HepG2 (cell line): ENCODE results near the gene RAPGEF6.

Source experiments
- CTCF ChIP-seq: sonication (generic); formaldehyde crosslinking; IDR thresholded peaks from 2 replicates; pipeline ENCODE4 v1.5.0; 2020; ENCODE audit warnings: mild to moderate bottlenecking, missing genetic modification reagents, moderate library complexity
- FIP1L1 ChIP-seq: fragments of 200-400 bp; formaldehyde crosslinking; IDR thresholded peaks from 2 replicates; pipeline ENCODE4 v1.6.1; 2018; ENCODE audit warnings: low read depth, mild to moderate bottlenecking, low read length, moderate library complexity, borderline replicate concordance; ENCODE audit not compliant: insufficient read depth
- FOXA3 ChIP-seq: IDR thresholded peaks from 2 replicates; pipeline ENCODE4 v1.6.1; 2016; ENCODE audit warnings: missing genetic modification reagents, missing compliant biosample characterization
- HOXA7 ChIP-seq: sonication (generic); formaldehyde crosslinking; IDR thresholded peaks from 2 replicates; pipeline ENCODE4 v1.8.1; 2022; ENCODE audit warnings: mild to moderate bottlenecking, missing genetic modification reagents, moderate library complexity
- JARID2 ChIP-seq: sonication (generic); formaldehyde crosslinking; IDR thresholded peaks from 2 replicates; pipeline ENCODE4 v1.8.1; 2023; ENCODE audit warnings: missing genetic modification reagents, inconsistent platforms; ENCODE audit not compliant: insufficient replicate concordance
- POLR2AphosphoS5 ChIP-seq: IDR thresholded peaks from 2 replicates; pipeline ENCODE4 v1.6.1; 2012; ENCODE audit warnings: low read depth, low read length
- PRDM10 ChIP-seq: sonication (generic); formaldehyde crosslinking; IDR thresholded peaks from 2 replicates; pipeline ENCODE4 v1.4.0; 2020; ENCODE audit warnings: low read depth, missing genetic modification reagents
- SUZ12 ChIP-seq: fragments of 150-350 bp; IDR thresholded peaks from 2 replicates; pipeline ENCODE4 v1.6.1; 2014; ENCODE audit warnings: low read depth, low read length
- ZNF24 ChIP-seq: fragments of 450-650 bp; IDR thresholded peaks from 2 replicates; pipeline ENCODE4 v1.6.1; 2017; ENCODE audit warnings: antibody characterized with exemption, mild to moderate bottlenecking
- ZNF687 ChIP-seq: sonication (generic); formaldehyde crosslinking; IDR thresholded peaks from 2 replicates; pipeline ENCODE4 v1.5.1; 2020; ENCODE audit warnings: mild to moderate bottlenecking, missing genetic modification reagents, moderate library complexity
- ZNF841 ChIP-seq: sonication (generic); formaldehyde crosslinking; IDR thresholded peaks from 2 replicates; pipeline ENCODE4 v1.8.1; 2023; ENCODE audit warnings: missing genetic modification reagents, borderline replicate concordance
- TF ChIP-seq, protein P1 (sequence below): sonication (generic); IDR thresholded peaks from 2 replicates; pipeline ENCODE4 v1.6.1; 2016; ENCODE audit warnings: low read depth, borderline replicate concordance
- TF ChIP-seq, protein P2 (sequence below): sonication (generic); formaldehyde crosslinking; IDR thresholded peaks from 2 replicates; pipeline ENCODE4 v1.4.0; 2020; ENCODE audit warnings: mild to moderate bottlenecking, missing genetic modification reagents
- TF ChIP-seq, protein P3 (sequence below): sonication (generic); formaldehyde crosslinking; IDR thresholded peaks from 2 replicates; pipeline ENCODE4 v1.9.0; 2021; ENCODE audit warnings: missing genetic modification reagents, borderline replicate concordance

- TF ChIP-seq, protein P1, sequence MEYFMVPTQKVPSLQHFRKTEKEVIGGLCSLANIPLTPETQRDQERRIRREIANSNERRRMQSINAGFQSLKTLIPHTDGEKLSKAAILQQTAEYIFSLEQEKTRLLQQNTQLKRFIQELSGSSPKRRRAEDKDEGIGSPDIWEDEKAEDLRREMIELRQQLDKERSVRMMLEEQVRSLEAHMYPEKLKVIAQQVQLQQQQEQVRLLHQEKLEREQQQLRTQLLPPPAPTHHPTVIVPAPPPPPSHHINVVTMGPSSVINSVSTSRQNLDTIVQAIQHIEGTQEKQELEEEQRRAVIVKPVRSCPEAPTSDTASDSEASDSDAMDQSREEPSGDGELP: no peak
- TF ChIP-seq CTCF (CRISPR knock-in tag): no peak
- no peak for TF ChIP-seq HOXA7 (CRISPR knock-in tag)
- TF ChIP-seq ZNF841 (CRISPR knock-in tag): no peak
- no peak for TF ChIP-seq POLR2AphosphoS5
- no peak for TF ChIP-seq ZNF24
- TF ChIP-seq, protein P2, sequence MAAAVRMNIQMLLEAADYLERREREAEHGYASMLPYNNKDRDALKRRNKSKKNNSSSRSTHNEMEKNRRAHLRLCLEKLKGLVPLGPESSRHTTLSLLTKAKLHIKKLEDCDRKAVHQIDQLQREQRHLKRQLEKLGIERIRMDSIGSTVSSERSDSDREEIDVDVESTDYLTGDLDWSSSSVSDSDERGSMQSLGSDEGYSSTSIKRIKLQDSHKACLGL: no peak
- no peak for TF ChIP-seq JARID2 (CRISPR knock-in tag)
- TF ChIP-seq, protein P3, sequence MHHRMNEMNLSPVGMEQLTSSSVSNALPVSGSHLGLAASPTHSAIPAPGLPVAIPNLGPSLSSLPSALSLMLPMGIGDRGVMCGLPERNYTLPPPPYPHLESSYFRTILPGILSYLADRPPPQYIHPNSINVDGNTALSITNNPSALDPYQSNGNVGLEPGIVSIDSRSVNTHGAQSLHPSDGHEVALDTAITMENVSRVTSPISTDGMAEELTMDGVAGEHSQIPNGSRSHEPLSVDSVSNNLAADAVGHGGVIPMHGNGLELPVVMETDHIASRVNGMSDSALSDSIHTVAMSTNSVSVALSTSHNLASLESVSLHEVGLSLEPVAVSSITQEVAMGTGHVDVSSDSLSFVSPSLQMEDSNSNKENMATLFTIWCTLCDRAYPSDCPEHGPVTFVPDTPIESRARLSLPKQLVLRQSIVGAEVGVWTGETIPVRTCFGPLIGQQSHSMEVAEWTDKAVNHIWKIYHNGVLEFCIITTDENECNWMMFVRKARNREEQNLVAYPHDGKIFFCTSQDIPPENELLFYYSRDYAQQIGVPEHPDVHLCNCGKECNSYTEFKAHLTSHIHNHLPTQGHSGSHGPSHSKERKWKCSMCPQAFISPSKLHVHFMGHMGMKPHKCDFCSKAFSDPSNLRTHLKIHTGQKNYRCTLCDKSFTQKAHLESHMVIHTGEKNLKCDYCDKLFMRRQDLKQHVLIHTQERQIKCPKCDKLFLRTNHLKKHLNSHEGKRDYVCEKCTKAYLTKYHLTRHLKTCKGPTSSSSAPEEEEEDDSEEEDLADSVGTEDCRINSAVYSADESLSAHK (CRISPR knock-in tag): no peak
- no peak for TF ChIP-seq PRDM10 (CRISPR knock-in tag)
- TF ChIP-seq ZNF687: no peak
- no peak for TF ChIP-seq FOXA3 (CRISPR knock-in tag)
- no peak for TF ChIP-seq SUZ12
- TF ChIP-seq FIP1L1: no peak
Observed at GRCh38 chr5:131392466-131393095, 242.4 kb downstream of the RAPGEF6 start.
